ENCODE measurements around the gene KLHDC3.

DNA sequence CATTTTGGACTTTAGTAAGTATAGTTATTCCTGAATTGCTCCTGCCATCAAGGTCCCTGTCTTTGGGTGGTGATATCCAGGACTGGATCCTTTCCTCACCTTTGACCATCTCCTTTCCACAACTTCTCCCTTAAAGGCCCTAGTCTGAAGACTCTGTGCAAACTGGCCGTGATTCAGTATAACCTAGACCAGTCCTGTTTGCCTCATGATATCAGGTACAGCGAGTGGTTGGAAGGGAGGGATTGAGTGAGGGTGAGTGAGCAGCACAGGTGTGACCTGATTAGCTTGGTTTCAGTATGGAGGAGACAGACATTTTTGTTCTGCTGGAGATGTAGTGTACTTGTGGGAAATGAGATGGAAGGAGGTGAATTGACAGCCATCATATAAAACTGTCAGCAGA is 5.1 kb downstream of the KLHDC3 start:
- no peak for TF ChIP-seq POLR2AphosphoS5 (IDR thresholded peaks at IDR 0.05; ENCODE audit: low read length)
- TF ChIP-seq RFX5 (IDR thresholded peaks at IDR 0.05; ENCODE audit: low read depth, low read length): no peak
- TF ChIP-seq POLR2A (IDR thresholded peaks at IDR 0.05; ENCODE audit: low read depth, low read length): no peak
- TF ChIP-seq POLR2AphosphoS2 (IDR thresholded peaks at IDR 0.05; ENCODE audit: low read depth, low read length): no peak
- no peak for TF ChIP-seq ZNF274 (IDR thresholded peaks at IDR 0.05; ENCODE audit: insufficient read depth, insufficient read length)
- TF ChIP-seq, protein P1, sequence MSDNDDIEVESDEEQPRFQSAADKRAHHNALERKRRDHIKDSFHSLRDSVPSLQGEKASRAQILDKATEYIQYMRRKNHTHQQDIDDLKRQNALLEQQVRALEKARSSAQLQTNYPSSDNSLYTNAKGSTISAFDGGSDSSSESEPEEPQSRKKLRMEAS (IDR thresholded peaks at IDR 0.05; ENCODE audit: low read depth, low read length): no peak
- TF ChIP-seq ZNF384 (IDR thresholded peaks at IDR 0.05; ENCODE audit: borderline replicate concordance, low read depth, low read length): no peak
- TF ChIP-seq, protein P2, sequence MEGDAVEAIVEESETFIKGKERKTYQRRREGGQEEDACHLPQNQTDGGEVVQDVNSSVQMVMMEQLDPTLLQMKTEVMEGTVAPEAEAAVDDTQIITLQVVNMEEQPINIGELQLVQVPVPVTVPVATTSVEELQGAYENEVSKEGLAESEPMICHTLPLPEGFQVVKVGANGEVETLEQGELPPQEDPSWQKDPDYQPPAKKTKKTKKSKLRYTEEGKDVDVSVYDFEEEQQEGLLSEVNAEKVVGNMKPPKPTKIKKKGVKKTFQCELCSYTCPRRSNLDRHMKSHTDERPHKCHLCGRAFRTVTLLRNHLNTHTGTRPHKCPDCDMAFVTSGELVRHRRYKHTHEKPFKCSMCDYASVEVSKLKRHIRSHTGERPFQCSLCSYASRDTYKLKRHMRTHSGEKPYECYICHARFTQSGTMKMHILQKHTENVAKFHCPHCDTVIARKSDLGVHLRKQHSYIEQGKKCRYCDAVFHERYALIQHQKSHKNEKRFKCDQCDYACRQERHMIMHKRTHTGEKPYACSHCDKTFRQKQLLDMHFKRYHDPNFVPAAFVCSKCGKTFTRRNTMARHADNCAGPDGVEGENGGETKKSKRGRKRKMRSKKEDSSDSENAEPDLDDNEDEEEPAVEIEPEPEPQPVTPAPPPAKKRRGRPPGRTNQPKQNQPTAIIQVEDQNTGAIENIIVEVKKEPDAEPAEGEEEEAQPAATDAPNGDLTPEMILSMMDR (IDR thresholded peaks at IDR 0.05 in 2 of 3, conservative IDR thresholded peaks at IDR 0.05 in 1 of 3; ENCODE audit: control insufficient read depth in 2 of 3, extremely low read depth in 1 of 3, insufficient read depth in 1 of 3, low read depth in 3 of 3, low read length in 3 of 3): no peak
- TF ChIP-seq EP300 (IDR thresholded peaks at IDR 0.05; ENCODE audit: borderline replicate concordance in 1 of 2, control insufficient read depth in 1 of 2, low read depth in 2 of 2, low read length in 2 of 2): no peak

Data from GM12878 (cell line).